ELR (cell line): ENCODE data around the gene AP3B2.
A peak's percentile ranks its signal among the peaks of the same experiment; 100 is the strongest.
"Not testable (repeated sequence)": the region's sequence is repeated elsewhere in the genome, so short reads cannot be mapped to it uniquely, and the experiment has no call there.

Source experiments
- DNase-seq: peaks from one replicate; pipeline ENCODE4 v3.0.0-alpha.2; 2015; ENCODE audit warnings: low read depth

The AP3B2 gene

GRCh38 chr15:82709421-82710207, at the start of gene AP3B2:
AP3B2 (minus strand) TSS chr15:82709875; CDS start chr15:82709706, 169 bp downstream.
- peak; percentile 66 for DNase-seq

GRCh38 chr15:82751308-82751707, 41.6 kb upstream of the AP3B2 start:
- no peak for DNase-seq

GRCh38 chr15:82750831-82751180, 41.1 kb upstream of the AP3B2 start:
- DNase-seq = peak; percentile 22

- peak; percentile 94 for DNase-seq
Measured at GRCh38 chr15:82749951-82750830, 40.5 kb upstream of the AP3B2 start.

GRCh38 chr15:82748315-82748714, 38.6 kb upstream of the AP3B2 start:
- no peak for DNase-seq

- DNase-seq = no peak
Measured at GRCh38 chr15:82743810-82744209, 34.1 kb upstream of the AP3B2 start.

GRCh38 chr15:82742134-82742533, 32.5 kb upstream of the AP3B2 start:
- no peak for DNase-seq

GRCh38 chr15:82739086-82739485, 29.4 kb upstream of the AP3B2 start:
- DNase-seq = peak; percentile 28

- DNase-seq = peak; percentile 21
Measured at GRCh38 chr15:82737975-82738374, 28.3 kb upstream of the AP3B2 start.

- DNase-seq = no peak
Measured at GRCh38 chr15:82731527-82731926, 21.9 kb upstream of the AP3B2 start.

GRCh38 chr15:82730022-82730530, 20.4 kb upstream of the AP3B2 start:
- DNase-seq = no peak

GRCh38 chr15:82726816-82727215, 17.1 kb upstream of the AP3B2 start:
- DNase-seq = no peak

- no peak for DNase-seq
Measured at GRCh38 chr15:82715003-82715402, 5.3 kb upstream of the AP3B2 start.

GRCh38 chr15:82714016-82714415, 4.3 kb upstream of the AP3B2 start:
- no peak for DNase-seq

GRCh38 chr15:82712036-82712435, 2.4 kb upstream of the AP3B2 start:
- no peak for DNase-seq

- no peak for DNase-seq
Measured at GRCh38 chr15:82710926-82711490, 1.3 kb upstream of the AP3B2 start.

- DNase-seq = no peak
Measured at GRCh38 chr15:82710208-82710555, 507 bp upstream of the AP3B2 start.

GRCh38 chr15:82709081-82709420, 624 bp downstream of the AP3B2 start:
- DNase-seq = peak; percentile 6

- DNase-seq = not testable (repeated sequence)
Measured at GRCh38 chr15:82705856-82706255, 3.8 kb downstream of the AP3B2 start.

- DNase-seq = peak; percentile 2
Measured at GRCh38 chr15:82699726-82700125, 9.9 kb downstream of the AP3B2 start.

GRCh38 chr15:82698711-82699345, 10.8 kb downstream of the AP3B2 start:
- DNase-seq = no peak

GRCh38 chr15:82697735-82698407, 11.8 kb downstream of the AP3B2 start:
- no peak for DNase-seq
